PC-3 (cell line): ENCODE data around the gene MAP2K5. TPM values are rescaled to one million over a fixed set of nuclear protein-coding genes. Genes with fewer than 3 reads are reported as not detected.

Source experiments
- ATAC-seq: fragments of 200-7000 bp; cut with Tn5 transposase; 2 replicates; pipeline ENCODE4 v1.9.1; 2020; ENCODE audit warnings: mild to moderate bottlenecking, moderate library complexity
- BruUV-seq: library from RNA; stranded (reverse); fragments of 400-500 nt; replicated peaks from 2 replicates; lab custom pipeline; 2021; lab: Mats Ljungman, UMichigan
- CTCF ChIA-PET: fragments of 300-600 bp; sonication (Branson Sonifier 250); formaldehyde crosslinking; loops from one replicate; lab custom pipeline; 2022; ENCODE audit warnings: antibody characterized with exemption; lab: Charles Lee
- POLR2A ChIA-PET: fragments of 300-600 bp; sonication (Branson Sonifier 250); formaldehyde crosslinking; loops from one replicate; lab custom pipeline; 2022; ENCODE audit warnings: antibody characterized with exemption; ENCODE audit not compliant: unreplicated experiment; lab: Charles Lee
- DNase-seq: peaks from one replicate; pipeline ENCODE4 v3.0.0-alpha.2; 2015
- H2AFZ ChIP-seq: fragments of 300-600 bp; sonication (generic); 2 replicates; pipeline ENCODE4 v1.6.0; 2016; ENCODE audit warnings: antibody characterized with exemption, low read length
- H3F3A ChIP-seq: fragments of 300-600 bp; sonication (generic); one replicate; pipeline ENCODE4 v1.6.0; 2017; ENCODE audit warnings: antibody characterized with exemption, low read length, control low read depth, mild to moderate bottlenecking; ENCODE audit not compliant: unreplicated experiment
- H3K27ac ChIP-seq: fragments of 300-600 bp; sonication (generic); 2 replicates; pipeline ENCODE4 v1.5.1; 2016; ENCODE audit warnings: mild to moderate bottlenecking, low read length
- H3K27me3 ChIP-seq: fragments of 300-600 bp; sonication (generic); 2 replicates; pipeline ENCODE4 v1.6.1; 2016; ENCODE audit warnings: low read length, mixed read lengths
- H3K36me3 ChIP-seq: fragments of 300-600 bp; sonication (generic); 2 replicates; pipeline ENCODE4 v1.6.1; 2016; ENCODE audit warnings: low read depth, mixed run types, low read length, mixed read lengths
- H3K4me1 ChIP-seq: fragments of 300-600 bp; sonication (generic); 2 replicates; pipeline ENCODE4 v1.5.1; 2016; ENCODE audit warnings: low read length; ENCODE audit not compliant: insufficient read depth
- H3K4me2 ChIP-seq: fragments of 300-600 bp; sonication (generic); 2 replicates; pipeline ENCODE4 v1.6.0; 2016; ENCODE audit warnings: low read length
- H3K4me3 ChIP-seq: fragments of 300-600 bp; sonication (generic); 2 replicates; pipeline ENCODE4 v1.5.1; 2016; ENCODE audit warnings: mild to moderate bottlenecking, low read length, mixed read lengths
- H3K79me2 ChIP-seq: fragments of 300-600 bp; sonication (generic); 2 replicates; pipeline ENCODE4 v1.6.1; 2017; ENCODE audit warnings: low read length, mixed read lengths
- H3K9ac ChIP-seq: fragments of 300-600 bp; sonication (generic); 2 replicates; pipeline ENCODE4 v1.6.0; 2016; ENCODE audit warnings: mild to moderate bottlenecking, low read length
- H3K9me2 ChIP-seq: fragments of 300-600 bp; sonication (generic); replicated peaks from 2 replicates; pipeline ENCODE4 v1.6.1; 2016; ENCODE audit warnings: mixed run types, low read length, mixed read lengths
- H3K9me3 ChIP-seq: fragments of 300-600 bp; sonication (generic); 2 replicates; pipeline ENCODE4 v1.6.1; 2016; ENCODE audit warnings: low read length, mixed read lengths
- H4K20me1 ChIP-seq: fragments of 300-600 bp; sonication (generic); 2 replicates; pipeline ENCODE4 v1.6.1; 2016; ENCODE audit warnings: low read length, mixed read lengths
- EZH2 ChIP-seq: fragments of 300-600 bp; sonication (generic); IDR thresholded peaks from one replicate; pipeline ENCODE4 v1.6.1; 2017; ENCODE audit warnings: antibody characterized with exemption, mild to moderate bottlenecking, low read length; ENCODE audit not compliant: unreplicated experiment
- EZH2phosphoT487 ChIP-seq: fragments of 300-600 bp; sonication (generic); IDR thresholded peaks from 2 replicates; pipeline ENCODE4 v1.6.1; 2018; ENCODE audit warnings: mild to moderate bottlenecking, antibody characterized with exemption, low read length, borderline replicate concordance
- intact Hi-C: fragments of 100-400 bp; cut with micrococcal nuclease; formaldehyde crosslinking; loops from 2 replicates; pipeline ENCODE4 v1.9.0; 2023
- total RNA-seq: library from RNA; depleted of rRNA; stranded (reverse); fragments of >200 nt; gene quantifications from 2 replicates; pipeline ENCODE4 v1.2.3, GENCODE V29; 2014
- TF ChIP-seq, protein P1 (sequence below): fragments of 300-600 bp; sonication (generic); conservative IDR thresholded peaks from 2 replicates; pipeline ENCODE4 v1.5.1; 2017; ENCODE audit warnings: antibody characterized with exemption, low read depth, mild to moderate bottlenecking, low read length

MAP2K5 gene
- total RNA-seq, 1 experiment from 2014 or later: 5.5 TPM

DNA sequence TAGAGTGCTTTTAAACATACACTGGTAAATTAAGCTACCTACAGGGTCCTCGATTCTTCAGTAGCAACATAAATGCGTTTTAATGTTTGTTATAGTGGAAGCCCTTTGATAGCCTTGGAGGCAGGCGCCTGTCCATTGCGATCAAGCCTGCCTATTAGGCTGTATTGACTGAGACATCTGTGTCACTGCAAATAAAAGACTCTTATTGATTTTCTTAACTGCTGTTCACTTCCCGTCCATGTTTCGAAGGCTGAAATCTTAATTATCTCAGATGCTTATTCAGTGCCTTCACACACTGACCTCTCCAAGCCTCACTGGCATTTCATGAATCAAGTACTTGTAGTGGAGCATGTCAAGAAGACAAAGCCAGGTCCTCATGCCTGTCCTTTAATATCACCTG is 51.1 kb downstream of the MAP2K5 start:
- no peak overlapping the region for H3K4me3 ChIP-seq
- no peak overlapping the region for H3K27ac ChIP-seq
- no peaks in the 10 kb centered on the region for H3K9me3 ChIP-seq
- intact Hi-C loops: no loop called here
- H2AFZ ChIP-seq: no peak overlapping the region
- H4K20me1 ChIP-seq: no peaks in the 10 kb centered on the region
- no peaks in the 10 kb centered on the region for H3K79me2 ChIP-seq
- no peak overlapping the region for H3K4me2 ChIP-seq
- BruUV-seq: no TSS peak
- H3K4me1 ChIP-seq: no peaks in the 10 kb centered on the region
- POLR2A ChIA-PET: no interaction called here
- DNase-seq (no peak), ATAC-seq (no peak)
- no peaks in the 10 kb centered on the region for H3K27me3 ChIP-seq
- CTCF ChIA-PET: no interaction called here
- no peak overlapping the region for H3K9ac ChIP-seq
- TF ChIP-seq EZH2phosphoT487: no peak
- TF ChIP-seq, protein P1, sequence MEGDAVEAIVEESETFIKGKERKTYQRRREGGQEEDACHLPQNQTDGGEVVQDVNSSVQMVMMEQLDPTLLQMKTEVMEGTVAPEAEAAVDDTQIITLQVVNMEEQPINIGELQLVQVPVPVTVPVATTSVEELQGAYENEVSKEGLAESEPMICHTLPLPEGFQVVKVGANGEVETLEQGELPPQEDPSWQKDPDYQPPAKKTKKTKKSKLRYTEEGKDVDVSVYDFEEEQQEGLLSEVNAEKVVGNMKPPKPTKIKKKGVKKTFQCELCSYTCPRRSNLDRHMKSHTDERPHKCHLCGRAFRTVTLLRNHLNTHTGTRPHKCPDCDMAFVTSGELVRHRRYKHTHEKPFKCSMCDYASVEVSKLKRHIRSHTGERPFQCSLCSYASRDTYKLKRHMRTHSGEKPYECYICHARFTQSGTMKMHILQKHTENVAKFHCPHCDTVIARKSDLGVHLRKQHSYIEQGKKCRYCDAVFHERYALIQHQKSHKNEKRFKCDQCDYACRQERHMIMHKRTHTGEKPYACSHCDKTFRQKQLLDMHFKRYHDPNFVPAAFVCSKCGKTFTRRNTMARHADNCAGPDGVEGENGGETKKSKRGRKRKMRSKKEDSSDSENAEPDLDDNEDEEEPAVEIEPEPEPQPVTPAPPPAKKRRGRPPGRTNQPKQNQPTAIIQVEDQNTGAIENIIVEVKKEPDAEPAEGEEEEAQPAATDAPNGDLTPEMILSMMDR: no peak
- H3K36me3 ChIP-seq: no peaks in the 10 kb centered on the region
- H3F3A ChIP-seq: no peaks in the 10 kb centered on the region
- H3K9me2 ChIP-seq: no peaks in the 10 kb centered on the region

- H3K79me2 ChIP-seq: no peaks in the 10 kb centered on the region
- H2AFZ ChIP-seq: no peak overlapping the region
- ChIA-PET POLR2A (no interaction called here), CTCF (no interaction called here)
- H3K4me3 ChIP-seq: no peak overlapping the region
- no peaks in the 10 kb centered on the region for H3K36me3 ChIP-seq
- no peak overlapping the region for H3K27ac ChIP-seq
- no peak for DNase-seq
- intact Hi-C loops: no loop called here
- no TSS peak for BruUV-seq
- no peaks in the 10 kb centered on the region for H3K27me3 ChIP-seq
- H3F3A ChIP-seq: no peaks in the 10 kb centered on the region
- TF ChIP-seq EZH2 (no peak), EZH2phosphoT487 (no peak)
- TF ChIP-seq, protein P1: no peak
- H3K4me1 ChIP-seq: no peaks in the 10 kb centered on the region
- H3K9me3 ChIP-seq: no peaks in the 10 kb centered on the region
- H3K4me2 ChIP-seq: no peak overlapping the region
- ATAC-seq: no peak
- H4K20me1 ChIP-seq: no peaks in the 10 kb centered on the region
- H3K9me2 ChIP-seq: no peaks in the 10 kb centered on the region
- no peak overlapping the region for H3K9ac ChIP-seq
These were observed 52.3 kb downstream of the MAP2K5 start for GRCh38 chr15:67594770-67595169.

GRCh38 chr15:67595572-67595971 is 53.1 kb downstream of the MAP2K5 start:
- Histone ChIP-seq H3K4me3 (no peak overlapping the region), H3K27ac (no peak overlapping the region), H3K4me2 (no peak overlapping the region), H2AFZ (no peak overlapping the region), H3K9me3 (no peaks in the 10 kb centered on the region), H3K9me2 (no peaks in the 10 kb centered on the region), H3K4me1 (peaks cover under 1% of the 10 kb centered on the region), H4K20me1 (no peaks in the 10 kb centered on the region), H3K9ac (no peak overlapping the region), H3K27me3 (no peaks in the 10 kb centered on the region), H3F3A (no peaks in the 10 kb centered on the region), H3K36me3 (no peaks in the 10 kb centered on the region), H3K79me2 (no peaks in the 10 kb centered on the region)
- DNase-seq: no peak
- POLR2A ChIA-PET: no interaction called here
- CTCF ChIA-PET: no interaction called here
- intact Hi-C loops: no loop called here
- no peak for TF ChIP-seq EZH2
- TF ChIP-seq, protein P1: no peak
- TF ChIP-seq EZH2phosphoT487: no peak
- no peak for ATAC-seq
- BruUV-seq: no TSS peak
